Skeletal muscle tissue (tissue), 4 donors: ENCODE measurements around the gene D2HGDH. TPM values are rescaled to one million over a fixed set of nuclear protein-coding genes. Genes with fewer than 3 reads are reported as not detected.
"Not testable (repeated sequence)": the region's sequence is repeated elsewhere in the genome, so short reads cannot be mapped to it uniquely, and the experiment has no call there.

Source experiments
- H3K27ac ChIP-seq: one replicate; pipeline ENCODE4 v1.7.0; 2013; ENCODE audit warnings: mild to moderate bottlenecking, low read depth, low read length, inconsistent platforms
- H3K27me3 ChIP-seq, 3 donors: one replicate each; pipeline ENCODE4 v1.7.0; 2013; ENCODE audit warnings: low read length in 3 of 3; ENCODE audit not compliant: control insufficient read depth in 3 of 3, insufficient read depth in 3 of 3
- H3K36me3 ChIP-seq, 3 donors: one replicate each; pipeline ENCODE4 v1.7.0; 2013; ENCODE audit warnings: low read length in 3 of 3; ENCODE audit not compliant: control insufficient read depth in 3 of 3, insufficient read depth in 3 of 3
- H3K4me1 ChIP-seq, 3 donors: one replicate each; pipeline ENCODE4 v1.7.0; 2013; ENCODE audit warnings: low read length in 3 of 3, mild to moderate bottlenecking in 3 of 3; ENCODE audit not compliant: control insufficient read depth in 3 of 3, insufficient read depth in 3 of 3
- H3K4me3 ChIP-seq, 3 donors: one replicate each; pipeline ENCODE4 v1.7.0; 2013; ENCODE audit warnings: low read length in 3 of 3
- H3K9ac ChIP-seq, 3 donors: one replicate each; pipeline ENCODE4 v1.7.0; 2013; ENCODE audit warnings: low read length in 3 of 3, mild to moderate bottlenecking in 3 of 3, moderate library complexity in 2 of 3, low read depth in 1 of 3
- H3K9me3 ChIP-seq, 3 donors: one replicate each; pipeline ENCODE4 v1.7.0; 2013; ENCODE audit warnings: low read length in 3 of 3; ENCODE audit not compliant: control insufficient read depth in 3 of 3
- total RNA-seq: library from RNA; depleted of rRNA; stranded (reverse); fragments of >200 nt; gene quantifications from one replicate; pipeline ENCODE4 v1.2.3, GENCODE V29; 2014
- donor health status: Osteomylitis.

D2HGDH gene
- total RNA-seq, 1 donor from 2014 or later: 5.7 TPM

DNA sequence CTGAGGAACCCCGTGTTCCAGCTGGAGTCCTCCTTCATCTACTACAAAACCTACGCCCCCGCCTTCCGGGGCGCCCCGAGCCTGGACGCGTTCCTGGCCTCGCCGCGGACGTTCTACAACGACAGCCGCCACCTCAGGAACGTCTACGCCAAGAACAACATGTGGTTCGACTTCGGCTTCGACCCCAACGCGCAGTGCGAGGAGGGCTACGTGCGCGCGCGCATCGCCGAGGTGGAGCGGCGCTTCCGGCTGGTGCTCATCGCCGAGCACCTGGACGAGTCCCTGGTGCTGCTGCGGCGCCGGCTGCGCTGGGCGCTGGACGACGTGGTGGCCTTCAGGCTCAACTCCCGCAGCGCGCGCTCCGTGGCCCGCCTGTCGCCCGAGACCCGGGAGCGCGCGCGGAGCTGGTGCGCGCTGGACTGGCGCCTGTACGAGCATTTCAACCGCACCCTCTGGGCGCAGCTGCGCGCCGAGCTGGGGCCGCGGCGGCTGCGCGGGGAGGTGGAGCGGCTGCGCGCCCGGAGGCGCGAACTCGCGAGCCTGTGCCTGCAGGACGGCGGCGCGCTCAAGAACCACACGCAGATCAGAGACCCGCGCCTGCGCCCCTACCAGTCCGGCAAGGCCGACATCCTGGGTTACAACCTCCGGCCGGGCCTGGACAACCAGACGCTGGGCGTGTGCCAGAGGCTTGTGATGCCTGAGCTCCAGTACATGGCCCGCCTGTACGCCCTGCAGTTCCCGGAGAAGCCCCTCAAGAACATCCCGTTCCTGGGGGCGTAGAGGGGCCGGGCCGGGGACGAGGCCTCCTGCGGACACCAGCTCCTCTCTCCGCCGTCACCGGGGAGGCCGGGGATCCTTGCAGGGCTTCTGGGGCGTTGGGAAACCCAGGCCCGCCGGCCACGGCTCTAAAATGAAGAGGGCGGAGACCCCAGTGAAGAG, 69.2 kb downstream of the D2HGDH start:
- Histone ChIP-seq H3K9me3 (no peaks in the 10 kb centered on the region), H3K36me3 (no peaks in the 10 kb centered on the region), H3K27ac (no peak overlapping the region), H3K27me3 (peaks cover 9 to 20% (median 20%) of the 10 kb centered on the region in 3 donors), H3K9ac (peak overlapping the region in 2 of 3 donors; percentile 23 to 69), H3K4me3 (peak overlapping the region; percentile 43 to 72 (median 67)), H3K4me1 (peaks cover 18 to 21% (median 21%) of the 10 kb centered on the region in 3 donors)

- Histone ChIP-seq H3K27ac (no peak overlapping the region), H3K9me3 (no peaks in the 10 kb centered on the region), H3K36me3 (no peaks in the 10 kb centered on the region), H3K9ac (peak overlapping the region in 1 of 3 donors; percentile 69), H3K4me1 (peaks cover 24 to 30% (median 25%) of the 10 kb centered on the region in 3 donors), H3K4me3 (peak overlapping the region; percentile 23 to 72 (median 67)), H3K27me3 (peaks cover 12 to 20% (median 20%) of the 10 kb centered on the region in 3 donors)
Measured at GRCh38 chr2:241804326-241805229, 70.1 kb downstream of the D2HGDH start.

DNA sequence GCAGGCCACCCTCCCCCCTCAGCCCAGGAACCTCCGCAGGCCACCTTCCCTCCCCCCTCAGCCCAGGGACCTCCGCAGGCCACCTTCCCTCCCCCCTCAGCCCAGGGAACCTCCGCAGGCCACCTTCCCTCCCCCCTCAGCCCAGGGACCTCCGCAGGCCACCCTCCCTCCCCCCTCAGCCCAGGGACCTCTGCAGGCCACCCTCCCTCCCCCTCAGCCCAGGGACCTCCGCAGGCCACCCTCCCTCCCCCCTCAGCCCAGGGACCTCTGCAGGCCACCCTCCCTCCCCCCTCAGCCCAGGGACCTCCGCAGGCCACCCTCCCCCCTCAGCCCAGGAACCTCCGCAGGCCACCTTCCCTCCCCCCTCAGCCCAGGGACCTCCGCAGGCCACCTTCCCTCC, 71.8 kb downstream of the D2HGDH start:
- not testable (repeated sequence) for H3K27ac ChIP-seq, H3K9ac ChIP-seq, H3K4me3 ChIP-seq, H3K9me3 ChIP-seq, H3K36me3 ChIP-seq
- Histone ChIP-seq H3K27me3 (peaks cover 12 to 20% (median 20%) of the 10 kb centered on the region in 3 donors), H3K4me1 (peaks cover 32 to 45% (median 40%) of the 10 kb centered on the region in 3 donors)

DNA sequence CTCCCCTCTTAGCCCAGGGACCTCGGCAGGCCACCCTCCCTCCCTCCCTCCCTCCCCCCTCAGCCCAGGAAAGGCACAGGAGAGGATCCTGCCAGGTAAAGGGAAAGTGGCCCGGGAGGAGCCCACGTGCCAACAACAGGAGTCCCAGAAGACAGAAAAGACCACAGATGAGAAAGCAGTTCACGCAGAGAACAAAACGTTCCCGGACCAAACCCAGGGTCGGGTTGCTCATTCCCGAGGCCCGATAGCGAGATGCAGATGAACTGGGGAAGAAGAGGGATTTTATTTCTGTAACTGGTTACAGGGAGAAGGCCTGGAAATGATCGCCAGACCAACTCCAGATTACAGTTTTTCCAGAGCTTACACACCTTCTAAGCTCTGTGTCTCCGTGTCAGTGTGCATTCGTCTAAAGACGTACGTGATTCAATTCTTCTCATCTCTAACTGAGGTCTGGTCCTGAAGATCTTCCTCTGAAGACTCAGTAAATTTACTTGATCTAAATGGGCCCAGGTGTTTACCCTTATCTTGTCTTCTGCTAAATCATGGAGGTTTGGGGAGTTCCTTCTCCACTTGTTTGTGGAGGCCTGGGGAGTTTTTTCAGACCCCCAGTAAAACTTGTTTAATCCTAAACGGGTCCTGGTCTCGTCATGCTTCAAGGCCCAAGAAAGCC, 73.8 kb downstream of the D2HGDH start:
- no peaks in the 10 kb centered on the region for H3K36me3 ChIP-seq
- H3K4me3 ChIP-seq: no peak overlapping the region
- peak overlapping the region in 1 of 3 donors; percentile 75 for H3K9ac ChIP-seq
- H3K9me3 ChIP-seq: no peaks in the 10 kb centered on the region
- peaks cover 33 to 53% (median 40%) of the 10 kb centered on the region in 3 donors for H3K4me1 ChIP-seq
- H3K27me3 ChIP-seq: peaks cover 12 to 18% (median 17%) of the 10 kb centered on the region in 3 donors
- H3K27ac ChIP-seq: no peak overlapping the region

- Histone ChIP-seq H3K27ac (no peak within 1 kb of the TSS), H3K4me1 (peaks cover 29 to 51% (median 35%) of the 10 kb centered on the region in 3 donors), H3K9me3 (no peaks in the 10 kb centered on the region), H3K27me3 (peaks cover 10 to 12% (median 11%) of the 10 kb centered on the region in 3 donors), H3K9ac (peak within 1 kb of the TSS in 2 of 3 donors; percentile 33 to 75), H3K36me3 (no peaks in the 10 kb centered on the region), H3K4me3 (peak within 1 kb of the TSS in 1 of 3 donors; percentile 54)
Measured at GRCh38 chr2:241808721-241809382, 74.4 kb downstream of the D2HGDH start, which contains the start of gene NEU4. Gene NEU4, plus strand, starts transcription at chr2:241809193. Its CDS starts 5,292 bp downstream, at chr2:241814485.

DNA sequence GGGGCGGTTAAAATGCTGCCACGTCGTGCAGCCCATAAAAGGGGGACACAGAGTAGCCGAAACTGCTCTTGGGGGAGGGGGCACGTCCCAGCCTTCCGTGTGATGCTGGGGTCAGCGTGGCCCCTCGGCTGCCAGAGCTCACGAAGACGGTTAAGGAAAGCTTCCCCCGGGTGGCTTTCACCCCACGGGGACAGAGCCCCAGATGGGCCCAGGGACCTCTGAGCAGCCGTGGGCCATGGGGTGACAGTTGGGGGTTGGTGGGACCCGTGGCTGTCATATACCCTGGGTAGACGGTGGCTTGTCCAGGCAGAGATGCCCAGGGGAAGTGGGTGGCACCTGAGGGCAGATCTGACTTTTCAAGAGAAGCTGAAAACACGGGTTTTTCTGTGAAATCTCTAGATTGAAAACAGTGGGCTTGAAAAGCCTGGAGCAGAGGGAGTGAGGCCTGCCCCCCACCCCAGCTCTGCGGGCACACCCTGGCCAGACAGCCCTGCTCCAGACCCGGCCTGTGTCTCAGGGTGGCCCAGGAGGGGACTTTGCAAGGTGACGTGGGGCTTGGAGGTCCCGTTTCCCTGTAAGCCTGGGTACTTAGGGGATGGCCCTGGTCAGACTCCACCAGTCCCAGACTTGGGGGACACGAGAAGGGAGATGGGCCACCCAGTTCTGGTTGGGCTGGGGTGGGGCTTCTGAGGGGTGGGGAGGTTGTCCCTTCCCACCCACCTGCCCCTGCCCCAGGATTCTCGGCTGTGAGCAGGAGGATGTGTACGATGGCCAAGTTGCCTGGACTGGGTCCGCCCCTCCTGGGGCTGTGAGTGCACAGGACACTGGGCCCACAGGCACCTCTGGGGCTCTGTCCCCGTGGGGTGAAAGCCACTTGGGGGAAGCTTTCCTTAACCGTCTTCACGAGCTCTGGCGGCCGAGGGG, 75.2 kb downstream of the D2HGDH start:
- peak overlapping the region in 2 of 3 donors; percentile 33 to 75 for H3K9ac ChIP-seq
- no peaks in the 10 kb centered on the region for H3K36me3 ChIP-seq
- peak overlapping the region in 1 of 3 donors; percentile 54 for H3K4me3 ChIP-seq
- H3K27me3 ChIP-seq: peaks cover 3 to 5% (median 3%) of the 10 kb centered on the region in 3 donors
- H3K27ac ChIP-seq: no peak overlapping the region
- peaks cover 21 to 44% (median 27%) of the 10 kb centered on the region in 3 donors for H3K4me1 ChIP-seq
- H3K9me3 ChIP-seq: no peaks in the 10 kb centered on the region

- H3K36me3 ChIP-seq: no peaks in the 10 kb centered on the region
- H3K9me3 ChIP-seq: no peaks in the 10 kb centered on the region
- H3K4me1 ChIP-seq: peaks cover 17 to 40% (median 24%) of the 10 kb centered on the region in 3 donors
- peak overlapping the region in 1 of 3 donors; percentile 75 for H3K9ac ChIP-seq
- peak overlapping the region in 1 of 3 donors; percentile 52 for H3K4me3 ChIP-seq
- no peak overlapping the region for H3K27ac ChIP-seq
- peaks cover 0 to 3% (median 0%) of the 10 kb centered on the region in 3 donors for H3K27me3 ChIP-seq
Measured at GRCh38 chr2:241810307-241811200, 76.1 kb downstream of the D2HGDH start.
